ENCODE data around the gene FGFRL1.

FGFRL1 gene

GRCh38 chr4:1011022-1011665 lies at the start of gene FGFRL1:
Gene FGFRL1, plus strand, starts transcription at chr4:1011626. Its CDS starts 860 bp downstream, at chr4:1012486.
- DNase-seq = peak; percentile 86

- no peak for DNase-seq
These were observed 48.9 kb upstream of the FGFRL1 start for GRCh38 chr4:962231-963208.

GRCh38 chr4:963276-964225 lies 47.9 kb upstream of the FGFRL1 start:
- no peak for DNase-seq

- DNase-seq = no peak
These were observed 46.9 kb upstream of the FGFRL1 start for GRCh38 chr4:964346-965025.

- DNase-seq = no peak
These were observed 46.2 kb upstream of the FGFRL1 start for GRCh38 chr4:965048-965765.

- no peak for DNase-seq
These were observed 45.7 kb upstream of the FGFRL1 start for GRCh38 chr4:965766-966134.

- DNase-seq = no peak
These were observed 44.9 kb upstream of the FGFRL1 start for GRCh38 chr4:966266-967112.

- no peak for DNase-seq
These were observed 44.0 kb upstream of the FGFRL1 start for GRCh38 chr4:967113-968104.

- DNase-seq = no peak
These were observed 43.2 kb upstream of the FGFRL1 start for GRCh38 chr4:968221-968620.

GRCh38 chr4:968621-969394 lies 42.6 kb upstream of the FGFRL1 start:
- no peak for DNase-seq

- peak; percentile 15 for DNase-seq
These were observed 41.2 kb upstream of the FGFRL1 start for GRCh38 chr4:970046-970745.

- no peak for DNase-seq
These were observed 40.4 kb upstream of the FGFRL1 start for GRCh38 chr4:970854-971520.

- no peak for DNase-seq
These were observed 39.5 kb upstream of the FGFRL1 start for GRCh38 chr4:971666-972500.

GRCh38 chr4:972651-973424 lies 38.6 kb upstream of the FGFRL1 start:
- DNase-seq = peak; percentile 5

Measured in inflammatory macrophage treated with lipopolysaccharide for 4 hours (primary cell).